Measurements from ENCODE around the gene TBX10. TPM values are rescaled to one million over a fixed set of nuclear protein-coding genes. Genes with fewer than 3 reads are reported as not detected.
"Not testable (repeated sequence)": the region's sequence is repeated elsewhere in the genome, so short reads cannot be mapped to it uniquely, and the experiment has no call there.

The TBX10 gene
- total RNA-seq, 1 experiment from 2014 or later, result not detected

GRCh38 chr11:67604815-67605214 is 34.7 kb downstream of the TBX10 start:
- no peak for DNase-seq (ENCODE audit: extremely low read depth, low read depth)

GRCh38 chr11:67604119-67604518 is 35.4 kb downstream of the TBX10 start:
- DNase-seq (ENCODE audit: extremely low read depth, low read depth), result not testable (repeated sequence)

GRCh38 chr11:67601098-67601497 is 38.5 kb downstream of the TBX10 start:
- no peak for DNase-seq (ENCODE audit: extremely low read depth, low read depth)

GRCh38 chr11:67600324-67601029 is 39.1 kb downstream of the TBX10 start:
- no peak for DNase-seq (ENCODE audit: extremely low read depth, low read depth)

GRCh38 chr11:67599149-67599548 is 40.4 kb downstream of the TBX10 start:
- no peak for DNase-seq (ENCODE audit: extremely low read depth, low read depth)

GRCh38 chr11:67597963-67598362 is 41.6 kb downstream of the TBX10 start:
- DNase-seq (ENCODE audit: extremely low read depth, low read depth), result not testable (repeated sequence)

- not testable (repeated sequence) for DNase-seq (ENCODE audit: extremely low read depth, low read depth)
Measured at GRCh38 chr11:67597458-67597857, 42.1 kb downstream of the TBX10 start.

GRCh38 chr11:67596753-67597300 is 42.7 kb downstream of the TBX10 start:
- no peak for DNase-seq (ENCODE audit: extremely low read depth, low read depth)

GRCh38 chr11:67594480-67594879 is 45.1 kb downstream of the TBX10 start:
- DNase-seq (ENCODE audit: extremely low read depth, low read depth), result no peak

- no peak for DNase-seq (ENCODE audit: extremely low read depth, low read depth)
Measured at GRCh38 chr11:67593565-67593905, 46.0 kb downstream of the TBX10 start.

GRCh38 chr11:67592880-67593564 is 46.5 kb downstream of the TBX10 start:
- DNase-seq (ENCODE audit: extremely low read depth, low read depth), result no peak

GRCh38 chr11:67588899-67589415 is 50.6 kb downstream of the TBX10 start:
- DNase-seq (ENCODE audit: extremely low read depth, low read depth), result not testable (repeated sequence)

GRCh38 chr11:67588136-67588503 is 51.4 kb downstream of the TBX10 start:
- no peak for DNase-seq (ENCODE audit: extremely low read depth, low read depth)

- DNase-seq (ENCODE audit: extremely low read depth, low read depth), result no peak
Measured at GRCh38 chr11:67586568-67587250, 52.9 kb downstream of the TBX10 start.

GRCh38 chr11:67585911-67586310 is 53.7 kb downstream of the TBX10 start:
- no peak for DNase-seq (ENCODE audit: extremely low read depth, low read depth)

GRCh38 chr11:67584881-67585873 is 54.4 kb downstream of the TBX10 start:
- no peak for DNase-seq (ENCODE audit: extremely low read depth, low read depth)

GRCh38 chr11:67584205-67584880 is 55.2 kb downstream of the TBX10 start:
- no peak for DNase-seq (ENCODE audit: extremely low read depth, low read depth)

GRCh38 chr11:67583247-67584204 is 56.0 kb downstream of the TBX10 start, which contains the start of gene GSTP1:
Gene GSTP1 (plus strand): TSS chr11:67583812. CDS start chr11:67583844, 32 bp downstream.
- DNase-seq (ENCODE audit: extremely low read depth, low read depth), result peak; percentile 76

Data from NCI-H460 (cell line).